Hematopoietic multipotent progenitor cell treated with erythropoietin and hydrocortisone succinate and interleukin-3 and kit ligand, for 4 days (in vitro differentiated cells): ENCODE measurements around the gene ARHGAP20.

Source experiments
- DNase-seq: peaks from one replicate; pipeline ENCODE4 v3.0.0-alpha.2; 2015

ARHGAP20 gene

GRCh38 chr11:110606415-110606814 is 105.8 kb downstream of the ARHGAP20 start:
- DNase-seq, result no peak

GRCh38 chr11:110601936-110602335 is 110.3 kb downstream of the ARHGAP20 start:
- no peak for DNase-seq

- no peak for DNase-seq
Observed at GRCh38 chr11:110600322-110600721, 111.9 kb downstream of the ARHGAP20 start.

- no peak for DNase-seq
Observed at GRCh38 chr11:110599207-110599606, 113.0 kb downstream of the ARHGAP20 start.

GRCh38 chr11:110598725-110599124 is 113.5 kb downstream of the ARHGAP20 start:
- DNase-seq, result no peak

- DNase-seq, result no peak
Observed at GRCh38 chr11:110587972-110588371, 124.3 kb downstream of the ARHGAP20 start.

GRCh38 chr11:110587129-110587528 is 125.1 kb downstream of the ARHGAP20 start:
- DNase-seq, result no peak

GRCh38 chr11:110584150-110584549 is 128.1 kb downstream of the ARHGAP20 start:
- no peak for DNase-seq

GRCh38 chr11:110582728-110583432 is 129.4 kb downstream of the ARHGAP20 start:
- DNase-seq, result no peak

GRCh38 chr11:110580571-110580970 is 131.7 kb downstream of the ARHGAP20 start:
- DNase-seq, result no peak

- DNase-seq, result no peak
Observed at GRCh38 chr11:110573411-110573810, 138.8 kb downstream of the ARHGAP20 start.

GRCh38 chr11:110571081-110571720 is 141.0 kb downstream of the ARHGAP20 start:
- DNase-seq, result no peak

GRCh38 chr11:110566577-110566976 is 145.7 kb downstream of the ARHGAP20 start:
- no peak for DNase-seq

- peak; percentile 20 for DNase-seq
Observed at GRCh38 chr11:110565357-110566336, 146.6 kb downstream of the ARHGAP20 start.

- no peak for DNase-seq
Observed at GRCh38 chr11:110564676-110565356, 147.4 kb downstream of the ARHGAP20 start.

- no peak for DNase-seq
Observed at GRCh38 chr11:110544779-110545178, 167.5 kb downstream of the ARHGAP20 start.

- DNase-seq, result no peak
Observed at GRCh38 chr11:110538154-110538553, 174.1 kb downstream of the ARHGAP20 start.

GRCh38 chr11:110530900-110531741 is 181.1 kb downstream of the ARHGAP20 start:
- DNase-seq, result no peak

- DNase-seq, result peak; percentile 43
Observed at GRCh38 chr11:110529043-110529442, 183.2 kb downstream of the ARHGAP20 start.

GRCh38 chr11:110527146-110527545 is 185.1 kb downstream of the ARHGAP20 start:
- DNase-seq, result no peak
